Uterus (tissue), 4 donors: ENCODE measurements around the gene CSF1R. TPM values are rescaled to one million over a fixed set of nuclear protein-coding genes. Genes with fewer than 3 reads are reported as not detected.
A peak's percentile ranks its signal among the peaks of the same experiment; 100 is the strongest.
"Not testable (repeated sequence)": the region's sequence is repeated elsewhere in the genome, so short reads cannot be mapped to it uniquely, and the experiment has no call there.

Source experiments
- DNase-seq, 2 donors: peaks; one replicate each; pipeline ENCODE4 v3.0.0-alpha.2; 2019 to 2020
- H3K27ac ChIP-seq, 2 donors: fragments of 200-600 bp; sonication (generic); 1 replicate in 1 of 2; 2 replicates in 1 of 2; pipeline ENCODE4 v1.5.1; 2016 to 2018
- H3K27me3 ChIP-seq, 2 donors: fragments of 200-600 bp; sonication (generic); one replicate each; pipeline ENCODE4 v1.5.1; 2018 to 2019; ENCODE audit warnings: control low read depth in 1 of 2
- H3K36me3 ChIP-seq, 2 donors: fragments of 200-600 bp; sonication (generic); one replicate each; pipeline ENCODE4 v1.5.1; 2019; ENCODE audit warnings: control low read depth in 1 of 2
- H3K4me1 ChIP-seq, 2 donors: fragments of 200-600 bp; sonication (generic); one replicate each; pipeline ENCODE4 v1.5.1; 2018 to 2019; ENCODE audit warnings: control low read depth in 1 of 2
- H3K4me3 ChIP-seq, 2 donors: fragments of 200-600 bp; sonication (generic); 1 replicate in 1 of 2; 2 replicates in 1 of 2; pipeline ENCODE4 v1.5.1; 2018 to 2019; ENCODE audit warnings: mild to moderate bottlenecking in 1 of 2
- H3K9me3 ChIP-seq, 2 donors: fragments of 200-600 bp; sonication (generic); one replicate each; pipeline ENCODE4 v1.5.1; 2019; ENCODE audit warnings: control low read depth in 1 of 2
- CTCF ChIP-seq, 4 experiments: fragments of 200-600 bp in 2 of 4; fragments of 450-650 bp in 2 of 4; sonication (generic) in 2 of 4; IDR thresholded peaks; one replicate each; pipeline ENCODE4 v1.5.1; 2016 to 2019; ENCODE audit warnings: antibody characterized with exemption in 4 of 4, mild to moderate bottlenecking in 2 of 4, moderate library complexity in 1 of 4
- POLR2A ChIP-seq, 2 donors: fragments of 450-650 bp; IDR thresholded peaks; one replicate each; pipeline ENCODE4 v1.6.1; 2016; ENCODE audit warnings: antibody characterized with exemption in 2 of 2, mild to moderate bottlenecking in 1 of 2, moderate library complexity in 1 of 2
- intact Hi-C: fragments of 100-400 bp; cut with DNase I; formaldehyde crosslinking; loops from one replicate; pipeline ENCODE4 v1.15.1; 2023; ENCODE audit warnings: low total_unique reads
- total RNA-seq, 4 donors: library from RNA; depleted of rRNA in 3 of 4; stranded (reverse); fragments of >200 nt in 3 of 4; gene quantifications; one replicate each; pipeline versions ENCODE4 v1.1.0 to v1.2.4, GENCODE V29; 2014 to 2023
- donor health status: DM: yes; HTN: yes; CAD: no.

Gene CSF1R
- total RNA-seq, 4 donors from 2014 or later = 1.0 to 42.9 (median 22.8) TPM

- Histone ChIP-seq H3K9me3 (no peaks in the 10 kb centered on the region), H3K4me1 (no peaks in the 10 kb centered on the region), H3K27me3 (no peaks in the 10 kb centered on the region), H3K27ac (no peak overlapping the region), H3K4me3 (no peak overlapping the region), H3K36me3 (no peaks in the 10 kb centered on the region)
- no peak for TF ChIP-seq CTCF (IDR thresholded peaks at IDR 0.05)
- no peak for TF ChIP-seq POLR2A (IDR thresholded peaks at IDR 0.05)
- no peak for DNase-seq
- intact Hi-C loops = no loop called here
Measured at GRCh38 chr5:150035139-150035895, 51.0 kb downstream of the CSF1R start.

- intact Hi-C loops = no loop called here
- TF ChIP-seq POLR2A (IDR thresholded peaks at IDR 0.05) (no peak), CTCF (IDR thresholded peaks at IDR 0.05) (no peak)
- H3K27ac ChIP-seq = no peak overlapping the region
- no peaks in the 10 kb centered on the region for H3K9me3 ChIP-seq
- no peaks in the 10 kb centered on the region for H3K27me3 ChIP-seq
- H3K4me3 ChIP-seq = no peak overlapping the region
- peak in 1 of 2 donors; percentile 46 for DNase-seq
- H3K4me1 ChIP-seq = no peaks in the 10 kb centered on the region
- H3K36me3 ChIP-seq = no peaks in the 10 kb centered on the region
Measured at GRCh38 chr5:150034662-150035061, 51.7 kb downstream of the CSF1R start.

GRCh38 chr5:150033334-150033733 is 53.0 kb downstream of the CSF1R start:
- Histone ChIP-seq H3K4me3 (no peak overlapping the region), H3K9me3 (no peaks in the 10 kb centered on the region), H3K36me3 (no peaks in the 10 kb centered on the region), H3K4me1 (no peaks in the 10 kb centered on the region), H3K27me3 (no peaks in the 10 kb centered on the region), H3K27ac (no peak overlapping the region)
- DNase-seq = no peak
- intact Hi-C loops = no loop called here
- TF ChIP-seq CTCF (IDR thresholded peaks at IDR 0.05) (no peak), POLR2A (IDR thresholded peaks at IDR 0.05) (no peak)

- H3K9me3 ChIP-seq, H3K27ac ChIP-seq, H3K36me3 ChIP-seq, intact Hi-C loops, H3K4me3 ChIP-seq, H3K27me3 ChIP-seq, H3K4me1 ChIP-seq, DNase-seq: not testable (repeated sequence)
Measured at GRCh38 chr5:150028047-150028446, 58.3 kb downstream of the CSF1R start.

GRCh38 chr5:150026682-150027172 is 59.6 kb downstream of the CSF1R start:
- no peaks in the 10 kb centered on the region for H3K36me3 ChIP-seq
- H3K27ac ChIP-seq = no peak overlapping the region
- no peak overlapping the region for H3K4me3 ChIP-seq
- no peak for DNase-seq
- TF ChIP-seq CTCF (IDR thresholded peaks at IDR 0.05) = no peak
- TF ChIP-seq POLR2A (IDR thresholded peaks at IDR 0.05) = no peak
- intact Hi-C loops = no loop called here
- no peaks in the 10 kb centered on the region for H3K9me3 ChIP-seq
- H3K27me3 ChIP-seq = no peaks in the 10 kb centered on the region
- no peaks in the 10 kb centered on the region for H3K4me1 ChIP-seq
